Measurements from ENCODE around the gene OR4K17. TPM values are rescaled to one million over a fixed set of nuclear protein-coding genes. Genes with fewer than 3 reads are reported as not detected.
"Not testable (repeated sequence)": the region's sequence is repeated elsewhere in the genome, so short reads cannot be mapped to it uniquely, and the experiment has no call there.

OR4K17 gene
- total RNA-seq (2022) (not detected in 2 replicates), Bru-seq, nascent RNA (not detected), BruChase-seq, experiment 1, labeled RNA remaining after a 2-hour chase (not detected), BruChase-seq, experiment 2, labeled RNA remaining after a 6-hour chase (not detected)
- long read RNA-seq: 0 reads

- TF ChIP-seq CTCF (IDR thresholded peaks at IDR 0.05; ENCODE audit: insufficient read depth in 1 of 2, low read depth in 1 of 2, low read length in 1 of 2, severe bottlenecking in 1 of 2, unreplicated experiment in 1 of 2): no peak
- CTCF ChIA-PET: no interaction called here
Observed at GRCh38 chr14:20110438-20110837, at the start of gene OR4K17. OR4K17 (plus strand) TSS chr14:20110739; CDS start chr14:20117500, 6,761 bp downstream.

GRCh38 chr14:20092050-20092449 is 18.5 kb upstream of the OR4K17 start:
- no peak for TF ChIP-seq CTCF (IDR thresholded peaks at IDR 0.05; ENCODE audit: insufficient read depth in 1 of 2, low read depth in 1 of 2, low read length in 1 of 2, severe bottlenecking in 1 of 2, unreplicated experiment in 1 of 2)
- Histone ChIP-seq H3K4me1 (no peaks in the 10 kb centered on the region), H3K27me3 (replicated peaks; ENCODE audit: control insufficient read depth, insufficient read depth, low read length) (no peaks in the 10 kb centered on the region), H3K9me3 (no peaks in the 10 kb centered on the region; the same call in 1 of the 2 replicates), H3K4me3 (ENCODE audit: low read depth, low read length) (no peak overlapping the region), H3K36me3 (ENCODE audit: control insufficient read depth, insufficient read depth, low read length) (no peaks in the 10 kb centered on the region)
- Mint-ChIP-seq H3K4me1 (ENCODE audit: low read depth, unreplicated experiment) (no peaks in the 10 kb centered on the region), H3K9me3 (ENCODE audit: unreplicated experiment) (no peaks in the 10 kb centered on the region), H3K4me3 (ENCODE audit: unreplicated experiment) (no peak overlapping the region), H3K27me3 (ENCODE audit: insufficient read depth, unreplicated experiment) (no peaks in the 10 kb centered on the region), H3K36me3 (ENCODE audit: insufficient read depth, unreplicated experiment) (no peaks in the 10 kb centered on the region), H3K27ac (ENCODE audit: unreplicated experiment) (no peak overlapping the region)
- intact Hi-C loops (cut with micrococcal nuclease; ENCODE audit: unreplicated experiment): no loop called here
- ChIA-PET CTCF (no interaction called here), POLR2A (no interaction called here)
- DNase-seq: no peak
- BruUV-seq (replicated peaks): no TSS peak

More at GRCh38 chr14:20110438-20110837, at the start of gene OR4K17:
- H3K9me3 ChIP-seq: no peaks in the 10 kb centered on the region
- no peaks in the 10 kb centered on the region for H3K27me3 Mint-ChIP-seq (ENCODE audit: insufficient read depth, unreplicated experiment)
- no peak within 1 kb of the TSS for H3K4me3 Mint-ChIP-seq (ENCODE audit: unreplicated experiment)
- BruUV-seq (replicated peaks): no TSS peak
- H3K4me3 ChIP-seq (ENCODE audit: low read depth, low read length): no peak within 1 kb of the TSS
- intact Hi-C loops (cut with micrococcal nuclease; ENCODE audit: unreplicated experiment): no loop called here
- no peak within 1 kb of the TSS for H3K27ac Mint-ChIP-seq (ENCODE audit: unreplicated experiment)
- H3K4me1 ChIP-seq: no peaks in the 10 kb centered on the region
- H3K27me3 ChIP-seq (replicated peaks; ENCODE audit: control insufficient read depth, insufficient read depth, low read length): no peaks in the 10 kb centered on the region
- H3K36me3 Mint-ChIP-seq (ENCODE audit: insufficient read depth, unreplicated experiment): no peaks in the 10 kb centered on the region
- POLR2A ChIA-PET: no interaction called here
- H3K9me3 Mint-ChIP-seq (ENCODE audit: unreplicated experiment): no peaks in the 10 kb centered on the region
- no peaks in the 10 kb centered on the region for H3K36me3 ChIP-seq (ENCODE audit: control insufficient read depth, insufficient read depth, low read length)
- H3K4me1 Mint-ChIP-seq (ENCODE audit: low read depth, unreplicated experiment): no peaks in the 10 kb centered on the region
- DNase-seq: no peak

GRCh38 chr14:20093442-20093841 is 17.1 kb upstream of the OR4K17 start:
- ChIA-PET POLR2A (no interaction called here), CTCF (no interaction called here)
- H3K27me3 ChIP-seq (replicated peaks; ENCODE audit: control insufficient read depth, insufficient read depth, low read length): no peaks in the 10 kb centered on the region
- no peak for DNase-seq
- H3K9me3 ChIP-seq: no peaks in the 10 kb centered on the region; the same call in 1 of the 2 replicates
- Mint-ChIP-seq H3K36me3 (ENCODE audit: insufficient read depth, unreplicated experiment) (no peaks in the 10 kb centered on the region), H3K4me3 (ENCODE audit: unreplicated experiment) (no peak overlapping the region), H3K9me3 (ENCODE audit: unreplicated experiment) (no peaks in the 10 kb centered on the region), H3K27ac (ENCODE audit: unreplicated experiment) (no peak overlapping the region), H3K4me1 (ENCODE audit: low read depth, unreplicated experiment) (no peaks in the 10 kb centered on the region), H3K27me3 (ENCODE audit: insufficient read depth, unreplicated experiment) (no peaks in the 10 kb centered on the region)
- no peaks in the 10 kb centered on the region for H3K36me3 ChIP-seq (ENCODE audit: control insufficient read depth, insufficient read depth, low read length)
- intact Hi-C loops (cut with micrococcal nuclease; ENCODE audit: unreplicated experiment): no loop called here
- no peak for TF ChIP-seq CTCF (IDR thresholded peaks at IDR 0.05; ENCODE audit: insufficient read depth in 1 of 2, low read depth in 1 of 2, low read length in 1 of 2, severe bottlenecking in 1 of 2, unreplicated experiment in 1 of 2)
- H3K4me1 ChIP-seq: no peaks in the 10 kb centered on the region
- BruUV-seq (replicated peaks): no TSS peak
- no peak overlapping the region for H3K4me3 ChIP-seq (ENCODE audit: low read depth, low read length)

GRCh38 chr14:20098926-20099770 is 11.4 kb upstream of the OR4K17 start:
- H3K4me3 ChIP-seq (ENCODE audit: low read depth, low read length); POLR2A ChIA-PET; H3K36me3 ChIP-seq (ENCODE audit: control insufficient read depth, insufficient read depth, low read length); intact Hi-C loops (cut with micrococcal nuclease; ENCODE audit: unreplicated experiment); BruUV-seq (replicated peaks); H3K9me3 ChIP-seq; H3K4me3 Mint-ChIP-seq (ENCODE audit: unreplicated experiment); H3K27ac Mint-ChIP-seq (ENCODE audit: unreplicated experiment); H3K9me3 Mint-ChIP-seq (ENCODE audit: unreplicated experiment); H3K4me1 ChIP-seq; H3K36me3 Mint-ChIP-seq (ENCODE audit: insufficient read depth, unreplicated experiment); H3K27me3 Mint-ChIP-seq (ENCODE audit: insufficient read depth, unreplicated experiment); DNase-seq; H3K4me1 Mint-ChIP-seq (ENCODE audit: low read depth, unreplicated experiment); H3K27me3 ChIP-seq (replicated peaks; ENCODE audit: control insufficient read depth, insufficient read depth, low read length); CTCF ChIA-PET: not testable (repeated sequence)

Measured in Caco-2 (cell line).